Osteoblast (primary cell): ENCODE data around the gene SUGCT. TPM values are rescaled to one million over a fixed set of nuclear protein-coding genes. Genes with fewer than 3 reads are reported as not detected.
"Not testable (repeated sequence)": the region's sequence is repeated elsewhere in the genome, so short reads cannot be mapped to it uniquely, and the experiment has no call there.

Experiments used
- DNase-seq: peaks from one replicate; pipeline ENCODE4 v3.0.0; 2011; ENCODE audit warnings: low spot score, mixed read lengths; ENCODE audit not compliant: insufficient read length; ENCODE audit errors: missing footprints
- H2AFZ ChIP-seq: 2 replicates; pipeline ENCODE4 v1.6.0; 2011; ENCODE audit warnings: mild to moderate bottlenecking, low read length
- H3K27ac ChIP-seq: 2 replicates; pipeline ENCODE4 v1.5.1; 2011; ENCODE audit warnings: mild to moderate bottlenecking, low read depth, low read length, moderate library complexity
- H3K27me3 ChIP-seq: 2 replicates; pipeline ENCODE4 v1.6.0; 2012; ENCODE audit warnings: mild to moderate bottlenecking, control low read depth, inconsistent platforms, low read length, moderate library complexity; ENCODE audit not compliant: insufficient read depth
- H3K36me3 ChIP-seq: 2 replicates; pipeline ENCODE4 v1.5.1; 2011; ENCODE audit warnings: mild to moderate bottlenecking, low read length, control low read depth, moderate library complexity; ENCODE audit not compliant: insufficient read depth
- H3K4me1 ChIP-seq: 2 replicates; pipeline ENCODE4 v1.5.1; 2011; ENCODE audit warnings: mild to moderate bottlenecking, low read length, control low read depth, moderate library complexity; ENCODE audit not compliant: insufficient read depth
- H3K4me2 ChIP-seq: 2 replicates; pipeline ENCODE4 v1.6.0; 2011; ENCODE audit warnings: mild to moderate bottlenecking, low read length; ENCODE audit not compliant: insufficient read depth
- H3K4me3 ChIP-seq: fragments of 200-600 bp; sonication (generic); 3 replicates; pipeline ENCODE4 v1.5.1; 2012; ENCODE audit warnings: mild to moderate bottlenecking, low read length, inconsistent platforms; ENCODE audit not compliant: insufficient read depth
- H3K79me2 ChIP-seq: 2 replicates; pipeline ENCODE4 v1.6.0; 2012; ENCODE audit warnings: mild to moderate bottlenecking, low read length, control low read depth, inconsistent platforms; ENCODE audit not compliant: insufficient read depth
- H3K9me3 ChIP-seq: 2 replicates; pipeline ENCODE4 v1.5.1; 2011; ENCODE audit warnings: low read depth, low read length, control low read depth
- H4K20me1 ChIP-seq: 2 replicates; pipeline ENCODE4 v1.6.0; 2012; ENCODE audit warnings: mild to moderate bottlenecking, low read length, control low read depth; ENCODE audit not compliant: insufficient read depth
- CTCF ChIP-seq: IDR thresholded peaks from 2 replicates; pipeline ENCODE4 v1.5.1; 2011; ENCODE audit warnings: mild to moderate bottlenecking, low read depth, low read length, moderate library complexity; ENCODE audit errors: extremely low read depth
- total RNA-seq: library from RNA; depleted of rRNA; stranded (reverse); fragments of >200 nt; gene quantifications from 2 replicates; pipeline ENCODE4 v1.2.3, GENCODE V29; 2012

Gene SUGCT
- total RNA-seq, 1 donor, result 21.7 TPM

- Histone ChIP-seq H3K4me1 (peaks cover 11% of the 10 kb centered on the region), H2AFZ (peak overlapping the region; percentile 91), H3K4me3 (peak overlapping the region; percentile 97), H3K27me3 (no peaks in the 10 kb centered on the region), H3K36me3 (peaks cover 2% of the 10 kb centered on the region), H4K20me1 (peaks cover 13% of the 10 kb centered on the region), H3K4me2 (peak overlapping the region; percentile 87), H3K27ac (peak overlapping the region; percentile 90), H3K9me3 (no peaks in the 10 kb centered on the region), H3K79me2 (peaks cover 42% of the 10 kb centered on the region)
- no peak for DNase-seq
- TF ChIP-seq CTCF, result no peak
These were observed 459 bp downstream of the SUGCT start for GRCh38 chr7:40135317-40135610.

- Histone ChIP-seq H3K27me3 (no peaks in the 10 kb centered on the region), H3K4me3 (no peak overlapping the region), H3K9me3 (no peaks in the 10 kb centered on the region), H3K79me2 (peaks cover 19% of the 10 kb centered on the region), H3K36me3 (no peaks in the 10 kb centered on the region), H3K4me1 (peaks cover 11% of the 10 kb centered on the region), H4K20me1 (peaks cover under 1% of the 10 kb centered on the region), H3K4me2 (no peak overlapping the region), H2AFZ (no peak overlapping the region), H3K27ac (no peak overlapping the region)
- DNase-seq, result no peak
- no peak for TF ChIP-seq CTCF
These were observed 2.8 kb downstream of the SUGCT start for GRCh38 chr7:40137563-40137962.

GRCh38 chr7:40138973-40139372 is 4.2 kb downstream of the SUGCT start:
- Histone ChIP-seq H3K4me2 (no peak overlapping the region), H3K4me3 (no peak overlapping the region), H3K4me1 (no peaks in the 10 kb centered on the region), H4K20me1 (no peaks in the 10 kb centered on the region), H3K9me3 (no peaks in the 10 kb centered on the region), H2AFZ (no peak overlapping the region), H3K27me3 (no peaks in the 10 kb centered on the region), H3K27ac (no peak overlapping the region), H3K36me3 (no peaks in the 10 kb centered on the region), H3K79me2 (peaks cover 5% of the 10 kb centered on the region)
- DNase-seq, result no peak
- TF ChIP-seq CTCF, result no peak

GRCh38 chr7:40139891-40140290 is 5.1 kb downstream of the SUGCT start:
- DNase-seq, H3K27me3 ChIP-seq, H3K36me3 ChIP-seq: not testable (repeated sequence)

GRCh38 chr7:40141916-40142315 is 7.1 kb downstream of the SUGCT start:
- H3K36me3 ChIP-seq, H3K4me1 ChIP-seq, DNase-seq, H4K20me1 ChIP-seq, H3K27ac ChIP-seq, H3K9me3 ChIP-seq, H2AFZ ChIP-seq, H3K4me2 ChIP-seq, H3K27me3 ChIP-seq, H3K4me3 ChIP-seq, H3K79me2 ChIP-seq: not testable (repeated sequence)

More at GRCh38 chr7:40139891-40140290, 5.1 kb downstream of the SUGCT start:
- not testable (repeated sequence) for H3K9me3 ChIP-seq, H3K4me2 ChIP-seq, H3K4me1 ChIP-seq, H3K4me3 ChIP-seq, H3K79me2 ChIP-seq, H3K27ac ChIP-seq, H4K20me1 ChIP-seq, H2AFZ ChIP-seq

- not testable (repeated sequence) for H4K20me1 ChIP-seq, H3K9me3 ChIP-seq, H3K27ac ChIP-seq, H3K36me3 ChIP-seq, H2AFZ ChIP-seq, H3K79me2 ChIP-seq, H3K27me3 ChIP-seq, H3K4me2 ChIP-seq, H3K4me1 ChIP-seq, DNase-seq, H3K4me3 ChIP-seq
These were observed 10.9 kb downstream of the SUGCT start for GRCh38 chr7:40145596-40146130.
